ENCODE data around the gene TESK2. TPM values are rescaled to one million over a fixed set of nuclear protein-coding genes. Genes with fewer than 3 reads are reported as not detected.
A peak's percentile ranks its signal among the peaks of the same experiment; 100 is the strongest.

The TESK2 gene
- total RNA-seq, 6 experiments from 2014 or later, result 2.7 to 5.5 (median 4.3) TPM

DNA sequence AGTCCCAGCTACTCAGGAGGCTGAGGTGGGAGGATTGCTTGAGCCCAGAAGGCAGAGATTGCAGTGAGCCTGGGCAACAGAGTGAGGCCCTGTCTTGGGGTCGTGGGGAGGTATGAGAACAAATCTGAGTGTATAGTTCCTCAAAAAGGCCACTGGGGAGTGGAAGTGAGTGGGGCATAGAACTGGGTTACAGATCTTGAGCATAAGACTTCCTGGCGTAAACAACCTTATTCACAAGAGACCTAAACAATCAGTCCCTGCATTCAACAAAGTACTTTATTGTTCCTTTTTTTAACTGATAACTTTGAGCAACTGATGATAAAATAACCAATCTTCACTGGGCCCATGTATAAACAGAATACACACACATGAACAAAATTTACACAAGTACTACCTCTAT, 78.1 kb downstream of the TESK2 start:
- 83% methylated on average over 1 of the region's 2 CpGs for WGBS (ENCODE audit: insufficient coverage, low coverage, low lambda C conversion rate, missing lambda C conversion rate)
- TF ChIP-seq, protein P1, sequence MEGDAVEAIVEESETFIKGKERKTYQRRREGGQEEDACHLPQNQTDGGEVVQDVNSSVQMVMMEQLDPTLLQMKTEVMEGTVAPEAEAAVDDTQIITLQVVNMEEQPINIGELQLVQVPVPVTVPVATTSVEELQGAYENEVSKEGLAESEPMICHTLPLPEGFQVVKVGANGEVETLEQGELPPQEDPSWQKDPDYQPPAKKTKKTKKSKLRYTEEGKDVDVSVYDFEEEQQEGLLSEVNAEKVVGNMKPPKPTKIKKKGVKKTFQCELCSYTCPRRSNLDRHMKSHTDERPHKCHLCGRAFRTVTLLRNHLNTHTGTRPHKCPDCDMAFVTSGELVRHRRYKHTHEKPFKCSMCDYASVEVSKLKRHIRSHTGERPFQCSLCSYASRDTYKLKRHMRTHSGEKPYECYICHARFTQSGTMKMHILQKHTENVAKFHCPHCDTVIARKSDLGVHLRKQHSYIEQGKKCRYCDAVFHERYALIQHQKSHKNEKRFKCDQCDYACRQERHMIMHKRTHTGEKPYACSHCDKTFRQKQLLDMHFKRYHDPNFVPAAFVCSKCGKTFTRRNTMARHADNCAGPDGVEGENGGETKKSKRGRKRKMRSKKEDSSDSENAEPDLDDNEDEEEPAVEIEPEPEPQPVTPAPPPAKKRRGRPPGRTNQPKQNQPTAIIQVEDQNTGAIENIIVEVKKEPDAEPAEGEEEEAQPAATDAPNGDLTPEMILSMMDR (IDR thresholded peaks at IDR 0.05), result no peak
- TF ChIP-seq POLR2A (IDR thresholded peaks at IDR 0.05), result no peak
- H3K4me1 ChIP-seq, result peaks cover 0 to 8% (median 3%) of the 10 kb centered on the region in 4 donors
- H3K27ac ChIP-seq, result no peak overlapping the region
- intact Hi-C loops (cut with DNase I), result no loop called here
- H3K27me3 ChIP-seq, result no peaks in the 10 kb centered on the region
- no peak overlapping the region for H3K4me3 ChIP-seq
- no peaks in the 10 kb centered on the region for H3K36me3 ChIP-seq
- no peak for DNase-seq
- no peaks in the 10 kb centered on the region for H3K9me3 ChIP-seq
- ATAC-seq, result no peak

- H3K4me1 ChIP-seq, result peaks cover 0 to 8% (median 3%) of the 10 kb centered on the region in 4 donors
- 55% methylated on average over 2 of the region's 3 CpGs for WGBS (ENCODE audit: insufficient coverage, low coverage, low lambda C conversion rate, missing lambda C conversion rate)
- no peak overlapping the region for H3K27ac ChIP-seq
- H3K4me3 ChIP-seq, result no peak overlapping the region
- DNase-seq, result no peak
- H3K9me3 ChIP-seq, result no peaks in the 10 kb centered on the region
- no peaks in the 10 kb centered on the region for H3K36me3 ChIP-seq
- intact Hi-C loops (cut with DNase I), result no loop called here
- H3K27me3 ChIP-seq, result no peaks in the 10 kb centered on the region
- ATAC-seq, result peak in 1 of 4 donors; percentile 24
- TF ChIP-seq POLR2A (IDR thresholded peaks at IDR 0.05), result no peak
- TF ChIP-seq, protein P1 (IDR thresholded peaks at IDR 0.05), result no peak
Measured at GRCh38 chr1:45411510-45411899, 79.5 kb downstream of the TESK2 start.

DNA sequence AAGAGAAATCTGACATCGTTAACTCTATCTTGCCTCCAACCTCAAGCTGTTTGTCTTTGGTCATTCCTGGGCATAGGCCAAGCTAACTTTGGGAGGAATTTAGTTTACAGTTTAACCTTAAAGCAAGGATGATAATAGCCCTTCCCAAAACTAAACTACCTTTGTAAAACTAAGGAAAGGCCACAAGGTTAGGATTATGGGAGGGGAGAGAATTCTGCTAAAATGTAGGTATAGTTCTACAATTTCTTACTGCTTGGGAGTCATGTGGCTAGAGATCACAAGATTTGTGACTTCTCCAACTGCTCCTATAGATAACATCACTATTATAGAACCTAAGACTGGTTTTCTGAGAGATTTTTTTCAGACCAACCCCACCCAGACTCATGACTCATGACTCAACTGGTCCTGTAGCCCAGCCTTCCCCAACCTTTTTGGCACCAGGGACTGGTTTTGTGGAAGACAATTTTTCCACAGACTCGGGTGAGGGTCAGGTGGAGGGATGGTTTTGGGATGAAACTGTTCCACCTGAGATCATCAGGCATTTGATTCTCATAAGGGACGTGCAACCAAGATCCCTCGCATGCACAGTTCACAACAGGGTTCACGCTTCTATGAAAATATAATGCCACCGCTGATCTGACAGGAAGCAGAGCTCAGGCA, 80.0 kb downstream of the TESK2 start:
- no peak for TF ChIP-seq POLR2A (IDR thresholded peaks at IDR 0.05)
- TF ChIP-seq, protein P1 (IDR thresholded peaks at IDR 0.05), result no peak
- intact Hi-C loops (cut with DNase I), result no loop called here
- H3K27me3 ChIP-seq, result no peaks in the 10 kb centered on the region
- H3K9me3 ChIP-seq, result no peaks in the 10 kb centered on the region
- ATAC-seq, result peak in 2 of 4 donors; percentile 12 to 27
- H3K27ac ChIP-seq, result no peak overlapping the region
- H3K4me1 ChIP-seq, result peaks cover 0 to 8% (median 3%) of the 10 kb centered on the region in 4 donors
- H3K36me3 ChIP-seq, result no peaks in the 10 kb centered on the region
- no peak for DNase-seq
- H3K4me3 ChIP-seq, result no peak overlapping the region
- 18% methylated on average over 1 of the region's 6 CpGs for WGBS (ENCODE audit: insufficient coverage, low coverage, low lambda C conversion rate, missing lambda C conversion rate)

DNA sequence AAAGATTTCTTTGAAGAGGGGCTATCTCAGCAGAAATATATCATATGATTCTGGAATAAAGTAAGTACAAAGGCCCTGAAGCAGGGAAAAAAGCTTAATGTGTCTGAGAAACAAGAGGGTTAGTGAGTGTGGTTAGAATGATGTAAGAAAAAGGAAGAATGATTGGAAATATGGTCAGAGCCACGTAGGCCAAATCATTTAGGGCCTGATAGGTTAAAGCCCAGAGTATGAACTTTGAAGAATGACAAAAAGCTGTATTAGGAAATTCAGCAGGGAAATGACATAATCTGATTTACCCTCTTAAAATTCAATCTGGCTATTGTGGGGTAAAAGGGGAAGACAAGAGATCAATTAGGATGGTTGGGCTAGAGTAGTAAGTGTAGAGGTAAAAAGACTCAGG, 81.7 kb downstream of the TESK2 start:
- 13% methylated on average over 1 of the region's 1 CpG for WGBS (ENCODE audit: insufficient coverage, low coverage, low lambda C conversion rate, missing lambda C conversion rate)

More for the DNA sequence above, 81.7 kb downstream of the TESK2 start:
- H3K4me1 ChIP-seq, result peaks cover 0 to 8% (median 3%) of the 10 kb centered on the region in 4 donors
- H3K4me3 ChIP-seq, result no peak overlapping the region
- DNase-seq (no peak), ATAC-seq (peak in 2 of 4 donors; percentile 64 to 75)
- intact Hi-C loops (cut with DNase I), result no loop called here
- H3K36me3 ChIP-seq, result no peaks in the 10 kb centered on the region
- TF ChIP-seq POLR2A (IDR thresholded peaks at IDR 0.05), result no peak
- TF ChIP-seq, protein P1 (IDR thresholded peaks at IDR 0.05), result no peak
- H3K27me3 ChIP-seq, result no peaks in the 10 kb centered on the region
- peak overlapping the region in 1 of 3 donors; percentile 24 for H3K27ac ChIP-seq
- no peaks in the 10 kb centered on the region for H3K9me3 ChIP-seq

All from right lobe of liver (tissue), 6 donors.